Liver (tissue), 9 donors: ENCODE results near the gene RET. TPM values are rescaled to one million over a fixed set of nuclear protein-coding genes. Genes with fewer than 3 reads are reported as not detected.

Source experiments
- DNase-seq: peaks from one replicate; pipeline ENCODE4 v3.0.0-alpha.2; 2017; ENCODE audit warnings: low spot score
- H3K27ac ChIP-seq, 2 donors: one replicate each; pipeline ENCODE4 v1.7.0; 2013; ENCODE audit warnings: inconsistent platforms in 2 of 2, low read length in 2 of 2, control low read depth in 1 of 2, low read depth in 1 of 2, mild to moderate bottlenecking in 1 of 2
- H3K27me3 ChIP-seq, 4 donors: one replicate each; pipeline versions ENCODE4 v1.6.1 to v1.7.0; 2013; ENCODE audit warnings: low read length in 3 of 4, inconsistent platforms in 1 of 4, mild to moderate bottlenecking in 1 of 4, moderate library complexity in 1 of 4; ENCODE audit not compliant: control insufficient read depth in 4 of 4, insufficient read depth in 4 of 4
- H3K36me3 ChIP-seq, 4 donors: one replicate each; pipeline versions ENCODE4 v1.6.1 to v1.7.0; 2013; ENCODE audit warnings: low read length in 3 of 4, mild to moderate bottlenecking in 3 of 4, low read depth in 1 of 4, moderate library complexity in 1 of 4; ENCODE audit not compliant: control insufficient read depth in 4 of 4, insufficient read depth in 3 of 4
- H3K4me1 ChIP-seq, 4 donors: one replicate each; pipeline versions ENCODE4 v1.6.1 to v1.7.0; 2013; ENCODE audit warnings: low read length in 3 of 4, mild to moderate bottlenecking in 3 of 4, moderate library complexity in 1 of 4; ENCODE audit not compliant: control insufficient read depth in 4 of 4, insufficient read depth in 4 of 4
- H3K4me3 ChIP-seq, 3 donors: one replicate each; pipeline versions ENCODE4 v1.6.1 to v1.7.0; 2013; ENCODE audit warnings: low read length in 3 of 3, control low read depth in 1 of 3, low read depth in 1 of 3, mild to moderate bottlenecking in 1 of 3
- H3K9ac ChIP-seq, 2 donors: one replicate each; pipeline ENCODE4 v1.7.0; 2013; ENCODE audit warnings: low read length in 2 of 2, mild to moderate bottlenecking in 2 of 2, moderate library complexity in 2 of 2, control low read depth in 1 of 2, low read depth in 1 of 2
- H3K9me3 ChIP-seq, 4 donors: one replicate each; pipeline versions ENCODE4 v1.6.1 to v1.7.0; 2013; ENCODE audit warnings: low read length in 3 of 4; ENCODE audit not compliant: control insufficient read depth in 4 of 4
- CTCF ChIP-seq: fragments of 150-350 bp; IDR thresholded peaks from 2 replicates; pipeline ENCODE4 v1.5.1; 2017; ENCODE audit warnings: improper control_type of control experiment, low read depth, low read length; ENCODE audit not compliant: missing input control
- FOXA1 ChIP-seq: IDR thresholded peaks from 2 replicates; pipeline ENCODE4 v1.6.1; 2016; ENCODE audit warnings: antibody characterized with exemption
- FOXA2 ChIP-seq: IDR thresholded peaks from 2 replicates; pipeline ENCODE4 v1.6.1; 2016; ENCODE audit warnings: antibody characterized with exemption
- GABPA ChIP-seq, 2 donors: IDR thresholded peaks in 1 of 2; conservative IDR thresholded peaks in 1 of 2; 2 replicates each; pipeline ENCODE4 v1.6.1; 2016; ENCODE audit warnings: antibody characterized with exemption in 2 of 2, mild to moderate bottlenecking in 1 of 2, moderate library complexity in 1 of 2
- HNF4A ChIP-seq, 2 donors: conservative IDR thresholded peaks; 2 replicates each; pipeline ENCODE4 v1.6.1; 2016; ENCODE audit warnings: antibody characterized with exemption in 2 of 2, mild to moderate bottlenecking in 2 of 2
- HNF4G ChIP-seq: IDR thresholded peaks from 2 replicates; pipeline ENCODE4 v1.6.1; 2016; ENCODE audit warnings: antibody characterized with exemption
- NR2F2 ChIP-seq: IDR thresholded peaks from 2 replicates; pipeline ENCODE4 v1.6.1; 2016; ENCODE audit warnings: antibody characterized with exemption
- RAD21 ChIP-seq, 2 donors: IDR thresholded peaks; 2 replicates each; pipeline ENCODE4 v1.6.1; 2016; ENCODE audit warnings: antibody characterized with exemption in 2 of 2, mild to moderate bottlenecking in 2 of 2
- RXRA ChIP-seq, 2 donors: IDR thresholded peaks; 2 replicates each; pipeline ENCODE4 v1.6.1; 2017 to 2018; ENCODE audit warnings: antibody characterized with exemption in 2 of 2, mild to moderate bottlenecking in 1 of 2
- SP1 ChIP-seq: IDR thresholded peaks from 2 replicates; pipeline ENCODE4 v1.6.1; 2018; ENCODE audit warnings: antibody characterized with exemption, mild to moderate bottlenecking
- TAF1 ChIP-seq: conservative IDR thresholded peaks from 2 replicates; pipeline ENCODE4 v1.6.1; 2016; ENCODE audit warnings: antibody characterized with exemption, mild to moderate bottlenecking
- YY1 ChIP-seq: IDR thresholded peaks from 2 replicates; pipeline ENCODE4 v1.6.1; 2016; ENCODE audit warnings: antibody characterized with exemption, mild to moderate bottlenecking
- ZBTB33 ChIP-seq: IDR thresholded peaks from 2 replicates; pipeline ENCODE4 v1.6.1; 2016; ENCODE audit warnings: antibody characterized with exemption
- WGBS: extraction: QIAGEN DNeasy Blood & Tissue Kit; methylation state at CpG from one replicate; pipeline ENCODE4 v1.1.7; 2013; 5-methylcytosine and 5-hydroxymethylcytosine counted together
- polyA plus RNA-seq, 2 donors: library from polyadenylated mRNA; stranded (reverse) in 1 of 2; unstranded in 1 of 2; fragments of 200-250 nt in 1 of 2; fragments of >200 nt in 1 of 2; fragmentation: Nextera tagmentation in 1 of 2; extraction: Ambion mirVana in 1 of 2; gene quantifications; one replicate each; pipeline versions ENCODE4 v1.2.1 to v1.2.3, GENCODE V29; 2013 to 2015
- total RNA-seq, 2 donors: library from RNA; depleted of rRNA; stranded (reverse); fragments of >200 nt; gene quantifications; one replicate each; pipeline ENCODE4 v1.2.3, GENCODE V29; 2014
- TF ChIP-seq, protein P1 (sequence below): IDR thresholded peaks from 2 replicates; pipeline ENCODE4 v1.6.1; 2016; ENCODE audit warnings: antibody characterized with exemption, mild to moderate bottlenecking
- TF ChIP-seq, protein P2 (sequence below): IDR thresholded peaks from 2 replicates; pipeline ENCODE4 v1.6.1; 2016; ENCODE audit warnings: antibody characterized with exemption
- TF ChIP-seq, protein P3 (sequence below): IDR thresholded peaks from 2 replicates; pipeline ENCODE4 v1.6.1; 2016; ENCODE audit warnings: antibody characterized with exemption
- donor health status: healthy.
- donor health status: healthy.
- donor health status: healthy.
- donor health status: healthy.
- donor health status: healthy.

Gene RET
- total and polyA plus RNA-seq, 4 donors, result 0.09 to 2.5 (median 0.33) TPM; not detected in 1

- TF ChIP-seq, protein P1, sequence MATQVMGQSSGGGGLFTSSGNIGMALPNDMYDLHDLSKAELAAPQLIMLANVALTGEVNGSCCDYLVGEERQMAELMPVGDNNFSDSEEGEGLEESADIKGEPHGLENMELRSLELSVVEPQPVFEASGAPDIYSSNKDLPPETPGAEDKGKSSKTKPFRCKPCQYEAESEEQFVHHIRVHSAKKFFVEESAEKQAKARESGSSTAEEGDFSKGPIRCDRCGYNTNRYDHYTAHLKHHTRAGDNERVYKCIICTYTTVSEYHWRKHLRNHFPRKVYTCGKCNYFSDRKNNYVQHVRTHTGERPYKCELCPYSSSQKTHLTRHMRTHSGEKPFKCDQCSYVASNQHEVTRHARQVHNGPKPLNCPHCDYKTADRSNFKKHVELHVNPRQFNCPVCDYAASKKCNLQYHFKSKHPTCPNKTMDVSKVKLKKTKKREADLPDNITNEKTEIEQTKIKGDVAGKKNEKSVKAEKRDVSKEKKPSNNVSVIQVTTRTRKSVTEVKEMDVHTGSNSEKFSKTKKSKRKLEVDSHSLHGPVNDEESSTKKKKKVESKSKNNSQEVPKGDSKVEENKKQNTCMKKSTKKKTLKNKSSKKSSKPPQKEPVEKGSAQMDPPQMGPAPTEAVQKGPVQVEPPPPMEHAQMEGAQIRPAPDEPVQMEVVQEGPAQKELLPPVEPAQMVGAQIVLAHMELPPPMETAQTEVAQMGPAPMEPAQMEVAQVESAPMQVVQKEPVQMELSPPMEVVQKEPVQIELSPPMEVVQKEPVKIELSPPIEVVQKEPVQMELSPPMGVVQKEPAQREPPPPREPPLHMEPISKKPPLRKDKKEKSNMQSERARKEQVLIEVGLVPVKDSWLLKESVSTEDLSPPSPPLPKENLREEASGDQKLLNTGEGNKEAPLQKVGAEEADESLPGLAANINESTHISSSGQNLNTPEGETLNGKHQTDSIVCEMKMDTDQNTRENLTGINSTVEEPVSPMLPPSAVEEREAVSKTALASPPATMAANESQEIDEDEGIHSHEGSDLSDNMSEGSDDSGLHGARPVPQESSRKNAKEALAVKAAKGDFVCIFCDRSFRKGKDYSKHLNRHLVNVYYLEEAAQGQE, result no peak
- no peak for TF ChIP-seq FOXA2
- TF ChIP-seq HNF4A (conservative IDR thresholded peaks at IDR 0.05), result no peak
- TF ChIP-seq, protein P2, sequence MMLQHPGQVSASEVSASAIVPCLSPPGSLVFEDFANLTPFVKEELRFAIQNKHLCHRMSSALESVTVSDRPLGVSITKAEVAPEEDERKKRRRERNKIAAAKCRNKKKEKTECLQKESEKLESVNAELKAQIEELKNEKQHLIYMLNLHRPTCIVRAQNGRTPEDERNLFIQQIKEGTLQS, result no peak
- no peak for TF ChIP-seq RXRA (IDR thresholded peaks at IDR 0.05)
Measured at GRCh38 chr10:43135064-43135463, 58.2 kb downstream of the RET start (continued).

DNA sequence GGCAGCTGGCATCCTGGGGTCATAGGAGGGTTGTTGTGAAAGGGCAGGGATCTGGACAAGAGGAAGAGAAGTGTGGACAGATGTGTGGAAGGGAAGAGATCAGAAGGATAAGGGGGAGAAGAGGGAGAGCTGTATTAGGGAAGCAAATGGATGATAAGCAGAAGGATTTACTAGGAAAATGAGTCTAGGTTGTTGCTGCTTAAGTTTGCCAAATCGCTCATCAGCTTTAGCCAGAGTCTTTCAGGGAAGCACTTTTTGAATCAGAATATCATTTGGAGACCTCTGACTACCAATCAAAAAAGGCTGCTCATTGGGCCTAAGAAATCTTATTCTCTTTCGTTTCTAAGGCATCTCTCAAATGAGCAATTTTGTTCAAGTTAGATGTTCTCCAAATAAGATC is 58.8 kb downstream of the RET start:
- H3K27ac ChIP-seq, result no peak overlapping the region

DNA sequence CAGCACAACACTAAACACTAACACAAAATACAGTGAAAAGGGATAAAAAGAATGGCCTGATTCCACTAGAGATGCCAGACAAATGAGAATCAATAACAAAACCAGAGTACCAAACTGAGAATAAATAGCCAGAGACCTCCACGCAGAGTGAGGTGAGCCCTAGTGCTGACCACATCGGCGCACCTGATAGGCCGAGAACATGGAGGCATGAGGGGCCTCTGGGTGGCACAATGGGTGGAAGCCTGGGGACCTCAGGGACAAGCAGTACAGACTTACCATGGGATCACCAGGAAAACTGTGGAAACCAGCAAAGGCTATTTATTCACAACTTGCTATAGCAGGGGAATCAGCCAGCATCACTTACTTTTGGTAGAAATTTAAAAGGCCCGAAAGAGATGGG is 59.6 kb downstream of the RET start:
- H3K9ac ChIP-seq, result no peak overlapping the region

More for the DNA sequence above, 58.8 kb downstream of the RET start:
- no peak for TF ChIP-seq NR2F2
- TF ChIP-seq GABPA (IDR thresholded peaks at IDR 0.05 in 1 of 2, conservative IDR thresholded peaks at IDR 0.05 in 1 of 2), result no peak
- TF ChIP-seq RXRA (IDR thresholded peaks at IDR 0.05), result no peak
- no peak for TF ChIP-seq SP1
- TF ChIP-seq YY1, result no peak
- TF ChIP-seq HNF4G, result no peak
- no peak for TF ChIP-seq FOXA2
- TF ChIP-seq FOXA1, result no peak
- H3K9me3 ChIP-seq, result no peaks in the 10 kb centered on the region
- DNase-seq, result no peak
- no peak overlapping the region for H3K9ac ChIP-seq
- H3K4me3 ChIP-seq, result no peak overlapping the region
- 95% methylated on average over 2 of the region's 2 CpGs for WGBS
- peaks cover 3 to 19% (median 10%) of the 10 kb centered on the region in 4 donors for H3K4me1 ChIP-seq
- no peaks in the 10 kb centered on the region for H3K27me3 ChIP-seq
- H3K36me3 ChIP-seq, result no peaks in the 10 kb centered on the region

More for the DNA sequence above, 59.6 kb downstream of the RET start:
- Histone ChIP-seq H3K27me3 (no peaks in the 10 kb centered on the region), H3K4me1 (peaks cover 3 to 19% (median 10%) of the 10 kb centered on the region in 4 donors), H3K9me3 (no peaks in the 10 kb centered on the region), H3K27ac (no peak overlapping the region), H3K36me3 (no peaks in the 10 kb centered on the region), H3K4me3 (no peak overlapping the region)
- no peak for DNase-seq
- TF ChIP-seq CTCF (no peak), HNF4G (no peak), RXRA (IDR thresholded peaks at IDR 0.05) (no peak), YY1 (no peak), RAD21 (IDR thresholded peaks at IDR 0.05) (no peak), ZBTB33 (no peak), NR2F2 (no peak), TAF1 (no peak), SP1 (no peak), FOXA2 (no peak), GABPA (IDR thresholded peaks at IDR 0.05 in 1 of 2, conservative IDR thresholded peaks at IDR 0.05 in 1 of 2) (no peak)
- TF ChIP-seq, protein P3, sequence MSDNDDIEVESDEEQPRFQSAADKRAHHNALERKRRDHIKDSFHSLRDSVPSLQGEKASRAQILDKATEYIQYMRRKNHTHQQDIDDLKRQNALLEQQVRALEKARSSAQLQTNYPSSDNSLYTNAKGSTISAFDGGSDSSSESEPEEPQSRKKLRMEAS, result no peak
- TF ChIP-seq, protein P2, result no peak
- TF ChIP-seq, protein P1, result no peak
- 99% methylated on average over 5 of the region's 5 CpGs for WGBS
